ENCODE measurements around the gene RALGAPB.

- TF ChIP-seq GATA2 (IDR thresholded peaks at IDR 0.05; ENCODE audit: low read depth, low read length) (no peak), GATA3 (IDR thresholded peaks at IDR 0.05; ENCODE audit: low read depth, low read length) (no peak)
Observed at GRCh38 chr20:38423541-38423940, 49.1 kb upstream of the RALGAPB start.
